HS-5 (cell line): ENCODE data around the gene ARHGAP33.
"Not testable (repeated sequence)": the region's sequence is repeated elsewhere in the genome, so short reads cannot be mapped to it uniquely, and the experiment has no call there.

ENCODE experiments used
- DNase-seq: peaks from one replicate; pipeline ENCODE4 v3.0.0-alpha.2; 2012; ENCODE audit warnings: low read depth

The ARHGAP33 gene

GRCh38 chr19:35795564-35795963, 20.2 kb downstream of the ARHGAP33 start:
- DNase-seq: not testable (repeated sequence)

GRCh38 chr19:35796645-35797542, 21.5 kb downstream of the ARHGAP33 start:
- no peak for DNase-seq

GRCh38 chr19:35797663-35798062, 22.3 kb downstream of the ARHGAP33 start:
- no peak for DNase-seq

GRCh38 chr19:35801828-35802227, 26.5 kb downstream of the ARHGAP33 start:
- DNase-seq: no peak

GRCh38 chr19:35805526-35806102, 30.2 kb downstream of the ARHGAP33 start:
- no peak for DNase-seq

GRCh38 chr19:35806597-35806996, 31.2 kb downstream of the ARHGAP33 start:
- DNase-seq: no peak

- no peak for DNase-seq
These were observed 32.3 kb downstream of the ARHGAP33 start for GRCh38 chr19:35807633-35808032.

- no peak for DNase-seq
These were observed 36.2 kb downstream of the ARHGAP33 start for GRCh38 chr19:35811317-35812219.

GRCh38 chr19:35812220-35813042, 37.1 kb downstream of the ARHGAP33 start, which contains the start of gene PRODH2:
TSS of gene PRODH2 (minus strand) at chr19:35812845. CDS start at chr19:35812805, 40 bp downstream.
- no peak for DNase-seq

- DNase-seq: no peak
These were observed 37.9 kb downstream of the ARHGAP33 start for GRCh38 chr19:35813043-35813890.

GRCh38 chr19:35816262-35816661, 40.9 kb downstream of the ARHGAP33 start:
- DNase-seq: no peak

- no peak for DNase-seq
These were observed 41.5 kb downstream of the ARHGAP33 start for GRCh38 chr19:35816846-35817245.

- DNase-seq: no peak
These were observed 43.1 kb downstream of the ARHGAP33 start for GRCh38 chr19:35818445-35818844.

- no peak for DNase-seq
These were observed 47.2 kb downstream of the ARHGAP33 start for GRCh38 chr19:35822579-35822978.

GRCh38 chr19:35824150-35824549, 48.8 kb downstream of the ARHGAP33 start:
- DNase-seq: no peak

- DNase-seq: no peak
These were observed 53.4 kb downstream of the ARHGAP33 start for GRCh38 chr19:35828692-35829301.

- no peak for DNase-seq
These were observed 55.6 kb downstream of the ARHGAP33 start for GRCh38 chr19:35830986-35831385.

GRCh38 chr19:35832054-35832453, 56.7 kb downstream of the ARHGAP33 start:
- no peak for DNase-seq

- no peak for DNase-seq
These were observed 58.6 kb downstream of the ARHGAP33 start for GRCh38 chr19:35833972-35834371.

- not testable (repeated sequence) for DNase-seq
These were observed 60.7 kb downstream of the ARHGAP33 start for GRCh38 chr19:35836096-35836495.
